Stomach (tissue), 9 donors: Measurements from ENCODE around the gene CCDC146. TPM values are rescaled to one million over a fixed set of nuclear protein-coding genes. Genes with fewer than 3 reads are reported as not detected.

Source experiments
- DNase-seq, 2 donors: peaks; one replicate each; pipeline versions ENCODE4 v3.0.0 to v3.0.0-alpha.2; 2013 to 2019
- H3K27ac ChIP-seq, 5 donors: fragments of 200-600 bp in 4 of 5; sonication (generic) in 4 of 5; one replicate each; pipeline ENCODE4 v1.5.1; 2013 to 2019; ENCODE audit warnings: mild to moderate bottlenecking in 1 of 5, moderate library complexity in 1 of 5
- H3K27me3 ChIP-seq, 3 donors: fragments of 200-600 bp; sonication (generic); one replicate each; pipeline ENCODE4 v1.5.1; 2017 to 2019; ENCODE audit warnings: mixed run types in 1 of 3
- H3K36me3 ChIP-seq, 4 donors: fragments of 200-600 bp; sonication (generic); 1 replicate in 3 of 4; 2 replicates in 1 of 4; pipeline ENCODE4 v1.5.1; 2016 to 2019
- H3K4me1 ChIP-seq, 4 donors: fragments of 200-600 bp; sonication (generic); one replicate each; pipeline ENCODE4 v1.5.1; 2016 to 2019
- H3K4me3 ChIP-seq, 4 donors: fragments of 200-600 bp; sonication (generic) in 3 of 4; one replicate each; pipeline ENCODE4 v1.5.1; 2016 to 2019; ENCODE audit warnings: mild to moderate bottlenecking in 1 of 4
- H3K9me3 ChIP-seq, 4 donors: fragments of 200-600 bp; sonication (generic); one replicate each; pipeline ENCODE4 v1.5.1; 2016 to 2019
- CTCF ChIP-seq, 7 experiments: fragments of 450-650 bp in 4 of 7; fragments of 200-600 bp in 3 of 7; sonication (generic) in 3 of 7; IDR thresholded peaks; one replicate each; pipeline ENCODE4 v1.5.1; 2016 to 2019; ENCODE audit warnings: antibody characterized with exemption in 7 of 7, control low read depth in 2 of 7, mild to moderate bottlenecking in 1 of 7
- EP300 ChIP-seq: sonication (generic); formaldehyde crosslinking; IDR thresholded peaks from one replicate; pipeline ENCODE4 v1.6.1; 2017; ENCODE audit warnings: antibody characterized with exemption
- POLR2A ChIP-seq, 4 donors: fragments of 450-650 bp; IDR thresholded peaks; one replicate each; pipeline ENCODE4 v1.6.1; 2016; ENCODE audit warnings: antibody characterized with exemption in 4 of 4, control low read depth in 2 of 4, mild to moderate bottlenecking in 1 of 4, moderate library complexity in 1 of 4
- POLR2AphosphoS5 ChIP-seq, 3 donors: sonication (generic); formaldehyde crosslinking; IDR thresholded peaks; one replicate each; pipeline ENCODE4 v1.6.1; 2016; ENCODE audit warnings: antibody characterized with exemption in 3 of 3
- WGBS, 5 donors: extraction: QIAGEN DNeasy Blood & Tissue Kit in 3 of 5; methylation state at CpG; one replicate each; pipeline versions ENCODE4 v1.1.5 to v1.1.7; 2013 to 2018; 5-methylcytosine and 5-hydroxymethylcytosine counted together
- intact Hi-C: fragments of 100-400 bp; cut with DNase I; formaldehyde crosslinking; loops from one replicate; pipeline ENCODE4 v1.15.1; 2023; ENCODE audit warnings: low total_unique reads
- polyA plus RNA-seq, 3 donors: library from polyadenylated mRNA; stranded (reverse); fragments of 200-250 nt; gene quantifications; one replicate each; pipeline ENCODE4 v1.2.3, GENCODE V29; 2013
- total RNA-seq, 5 donors: library from RNA; depleted of rRNA; stranded (reverse); fragments of >200 nt; gene quantifications; one replicate each; pipeline versions ENCODE4 v1.1.0 to v1.2.3, GENCODE V29; 2014 to 2016
- donor health status: healthy with polysubstance abuse.
- donor health status: Bipolar disorder and iron deficiency.
- donor health status: healthy.

Gene CCDC146
- total and polyA plus RNA-seq, 8 donors: 1.3 to 193 (median 26.5) TPM

DNA sequence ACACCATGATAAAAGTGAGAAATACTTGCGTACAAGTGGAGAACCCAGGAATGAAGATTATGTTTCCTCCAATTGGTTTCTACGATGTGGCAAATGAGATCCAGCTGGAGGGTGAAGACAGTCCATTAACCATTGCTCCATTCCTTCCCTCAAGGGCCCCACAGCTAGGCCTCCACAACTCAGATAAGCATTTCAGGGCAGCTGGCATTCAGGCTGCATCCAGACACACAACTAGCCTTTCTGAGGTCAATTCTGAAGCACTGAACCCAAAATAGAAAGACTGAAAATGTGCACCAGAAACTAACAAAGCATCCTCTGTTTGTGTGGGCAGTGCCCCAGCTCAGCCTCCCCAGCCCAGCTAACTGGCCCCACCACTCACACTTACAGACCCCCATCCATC lies 198.9 kb downstream of the CCDC146 start:
- H3K27me3 ChIP-seq: no peaks in the 10 kb centered on the region
- H3K4me1 ChIP-seq: peaks cover 0 to 5% (median 3%) of the 10 kb centered on the region in 4 donors
- peaks cover 0 to 51% (median 41%) of the 10 kb centered on the region in 4 donors for H3K36me3 ChIP-seq
- intact Hi-C loops: no loop called here
- WGBS, 5 donors: 67 to 91% (median 88%) methylated on average over 2 of the region's 2 CpGs
- DNase-seq: no peak
- no peak overlapping the region for H3K27ac ChIP-seq
- TF ChIP-seq POLR2A (IDR thresholded peaks at IDR 0.05): no peak
- H3K4me3 ChIP-seq: no peak overlapping the region
- H3K9me3 ChIP-seq: no peaks in the 10 kb centered on the region

DNA sequence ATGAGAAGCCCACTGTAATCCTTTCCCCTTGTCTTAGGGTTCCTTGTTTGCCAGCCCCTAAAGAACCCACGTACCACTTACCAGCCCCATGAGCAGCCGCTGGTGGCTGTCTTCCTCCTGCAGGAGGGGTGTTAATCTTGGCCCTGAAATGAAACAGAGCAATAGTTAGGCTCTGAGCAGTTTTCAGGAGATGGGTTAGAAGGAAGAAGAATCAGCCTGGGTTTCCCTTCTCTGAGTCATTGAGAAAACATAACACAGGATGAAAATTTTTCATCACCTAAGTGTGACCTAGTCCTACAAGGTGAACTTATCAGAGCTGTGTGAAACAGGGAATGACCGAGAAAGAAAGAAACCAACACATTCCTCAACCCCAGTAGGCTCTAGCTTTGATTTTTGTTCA lies 203.7 kb downstream of the CCDC146 start:
- 79 to 97% (median 86%) methylated on average over 3 of the region's 3 CpGs for WGBS, 5 donors
- DNase-seq: no peak
- peaks cover 15 to 48% (median 26%) of the 10 kb centered on the region in 4 donors for H3K4me1 ChIP-seq
- TF ChIP-seq CTCF (IDR thresholded peaks at IDR 0.05): no peak
- no peak for TF ChIP-seq POLR2AphosphoS5 (IDR thresholded peaks at IDR 0.05)
- TF ChIP-seq POLR2A (IDR thresholded peaks at IDR 0.05): no peak
- no peak for TF ChIP-seq EP300
- H3K27me3 ChIP-seq: no peaks in the 10 kb centered on the region
- no peak overlapping the region for H3K4me3 ChIP-seq
- intact Hi-C loops: no loop called here
- peaks cover 0 to 18% (median 11%) of the 10 kb centered on the region in 4 donors for H3K36me3 ChIP-seq
- no peaks in the 10 kb centered on the region for H3K9me3 ChIP-seq
- peak overlapping the region in 2 of 5 donors; percentile 68 to 77 for H3K27ac ChIP-seq

- no peak for TF ChIP-seq EP300
- no peak for TF ChIP-seq POLR2A (IDR thresholded peaks at IDR 0.05)
- peak in 1 of 3 donors; percentile 14 for TF ChIP-seq POLR2AphosphoS5 (IDR thresholded peaks at IDR 0.05)
- no peak for TF ChIP-seq CTCF (IDR thresholded peaks at IDR 0.05)
- Histone ChIP-seq H3K27me3 (no peaks in the 10 kb centered on the region), H3K27ac (peak overlapping the region in 4 of 5 donors; percentile 28 to 77 (median 62)), H3K36me3 (peaks cover 0 to 7% (median 3%) of the 10 kb centered on the region in 4 donors), H3K4me1 (peaks cover 15 to 59% (median 32%) of the 10 kb centered on the region in 4 donors), H3K9me3 (no peaks in the 10 kb centered on the region), H3K4me3 (no peak overlapping the region)
- WGBS, 5 donors: 48 to 57% (median 57%) methylated on average over 12 of the region's 12 CpGs
- peak; percentile 32 to 51 for DNase-seq
- intact Hi-C loops: no loop called here
These were observed 204.9 kb downstream of the CCDC146 start for GRCh38 chr7:77327067-77327931.

GRCh38 chr7:77327932-77328628 lies 205.7 kb downstream of the CCDC146 start:
- Histone ChIP-seq H3K9me3 (no peaks in the 10 kb centered on the region), H3K36me3 (peaks cover 0 to 7% (median 3%) of the 10 kb centered on the region in 4 donors), H3K27me3 (no peaks in the 10 kb centered on the region), H3K27ac (peak overlapping the region in 4 of 5 donors; percentile 28 to 77 (median 62)), H3K4me1 (peaks cover 15 to 60% (median 32%) of the 10 kb centered on the region in 4 donors), H3K4me3 (no peak overlapping the region)
- 52 to 73% (median 65%) methylated on average over 6 of the region's 6 CpGs for WGBS, 5 donors
- TF ChIP-seq POLR2A (IDR thresholded peaks at IDR 0.05) (no peak), POLR2AphosphoS5 (IDR thresholded peaks at IDR 0.05) (no peak), CTCF (IDR thresholded peaks at IDR 0.05) (no peak), EP300 (no peak)
- intact Hi-C loops: no loop called here
- DNase-seq: no peak
